Measurements from ENCODE around the gene ZFR2.
"Not testable (repeated sequence)": the region's sequence is repeated elsewhere in the genome, so short reads cannot be mapped to it uniquely, and the experiment has no call there.

Gene ZFR2

GRCh38 chr19:3773814-3774515 is 94.9 kb downstream of the ZFR2 start:
- FAIRE-seq (no peak), DNase-seq (ENCODE audit: low spot score) (no peak)

GRCh38 chr19:3771906-3772455 is 96.9 kb downstream of the ZFR2 start, which contains the start of gene RAX2:
RAX2 (minus strand) TSS chr19:3772228; CDS start chr19:3771742, 486 bp downstream.
- no peak for FAIRE-seq
- DNase-seq (ENCODE audit: low spot score): no peak

GRCh38 chr19:3771000-3771905 is 97.6 kb downstream of the ZFR2 start:
- FAIRE-seq (no peak), DNase-seq (ENCODE audit: low spot score) (no peak)

DNA sequence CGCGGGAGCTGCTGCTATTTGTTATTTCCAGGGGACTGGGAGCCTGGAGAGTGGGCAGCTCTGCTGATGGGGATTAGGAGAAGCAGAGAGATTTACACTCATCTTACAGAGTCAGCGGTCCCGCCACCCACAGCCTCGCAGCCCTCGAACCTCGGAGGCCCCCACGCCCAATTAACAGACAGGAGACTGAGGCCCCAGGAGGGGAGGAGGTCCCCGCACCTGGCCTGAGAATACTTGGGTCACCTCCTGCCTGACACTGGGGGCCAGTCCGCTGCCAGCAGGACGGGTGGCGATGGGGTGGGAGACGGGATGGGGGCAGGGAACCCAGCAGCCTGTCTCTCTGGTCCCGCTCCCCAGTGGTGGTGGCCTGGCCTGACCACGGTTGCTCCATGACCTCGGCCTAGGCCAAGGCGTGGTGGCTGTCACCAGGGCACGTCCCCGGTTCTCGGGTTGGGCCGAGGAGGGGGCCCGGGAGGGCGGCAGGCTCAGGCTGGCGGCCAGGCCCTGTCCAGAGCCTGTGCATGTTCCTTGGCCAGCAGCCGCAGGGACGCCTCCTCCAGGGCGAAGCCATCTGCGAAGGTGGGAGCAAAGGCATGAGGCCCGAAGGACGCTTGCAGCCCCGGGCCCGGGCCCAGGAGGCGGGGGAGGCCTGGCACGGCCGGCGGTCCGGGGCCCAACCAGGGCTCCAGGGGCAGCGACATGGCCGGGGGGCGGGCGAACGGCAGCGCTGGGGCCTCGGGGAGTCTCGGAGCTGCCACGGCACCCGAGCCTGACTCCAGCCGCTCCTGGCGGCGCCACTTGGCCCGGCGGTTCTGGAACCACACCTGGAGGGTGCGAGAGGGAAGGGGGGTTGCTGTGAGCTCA is 98.5 kb downstream of the ZFR2 start:
- DNase-seq (ENCODE audit: low spot score): no peak
- FAIRE-seq: no peak

DNA sequence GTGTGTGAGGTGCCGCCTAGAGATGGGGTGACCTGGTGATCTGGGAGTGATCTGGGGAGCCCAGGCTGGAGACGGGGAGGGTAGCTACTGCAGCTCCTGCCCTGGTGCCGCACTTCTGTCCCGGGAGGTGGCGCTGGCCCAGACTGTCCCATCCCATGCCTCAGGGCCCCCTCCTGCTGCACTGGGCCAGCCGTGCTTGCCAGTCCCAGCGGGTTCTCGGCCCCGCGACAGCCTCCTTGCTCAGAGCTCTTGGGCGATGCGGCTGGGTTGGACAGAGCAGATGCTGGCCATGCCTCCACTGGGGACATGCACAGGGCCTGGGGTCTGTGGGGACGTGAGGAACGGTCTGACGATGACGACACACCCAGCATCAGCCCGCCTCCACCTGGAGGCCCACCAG is 99.3 kb downstream of the ZFR2 start:
- FAIRE-seq: no peak
- DNase-seq (ENCODE audit: low spot score): no peak

DNA sequence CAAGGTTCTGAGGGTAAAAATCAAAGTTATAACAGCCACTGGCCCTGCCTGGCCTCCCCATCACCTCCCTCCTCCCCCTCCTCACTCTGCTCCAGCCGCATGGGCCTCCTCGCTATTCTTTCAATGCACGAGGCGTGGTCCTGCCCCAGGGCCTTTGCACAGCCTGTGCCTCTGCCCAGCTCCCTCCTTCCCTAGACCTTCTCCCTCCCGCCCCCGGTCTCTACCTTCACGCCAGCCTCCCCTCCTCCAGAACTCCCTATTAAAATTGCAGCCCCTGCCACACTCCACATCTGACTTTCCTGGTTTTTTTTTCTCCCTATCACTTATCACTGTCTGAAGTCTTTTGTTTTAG is 100.1 kb downstream of the ZFR2 start:
- FAIRE-seq (no peak), DNase-seq (ENCODE audit: low spot score) (no peak)

DNA sequence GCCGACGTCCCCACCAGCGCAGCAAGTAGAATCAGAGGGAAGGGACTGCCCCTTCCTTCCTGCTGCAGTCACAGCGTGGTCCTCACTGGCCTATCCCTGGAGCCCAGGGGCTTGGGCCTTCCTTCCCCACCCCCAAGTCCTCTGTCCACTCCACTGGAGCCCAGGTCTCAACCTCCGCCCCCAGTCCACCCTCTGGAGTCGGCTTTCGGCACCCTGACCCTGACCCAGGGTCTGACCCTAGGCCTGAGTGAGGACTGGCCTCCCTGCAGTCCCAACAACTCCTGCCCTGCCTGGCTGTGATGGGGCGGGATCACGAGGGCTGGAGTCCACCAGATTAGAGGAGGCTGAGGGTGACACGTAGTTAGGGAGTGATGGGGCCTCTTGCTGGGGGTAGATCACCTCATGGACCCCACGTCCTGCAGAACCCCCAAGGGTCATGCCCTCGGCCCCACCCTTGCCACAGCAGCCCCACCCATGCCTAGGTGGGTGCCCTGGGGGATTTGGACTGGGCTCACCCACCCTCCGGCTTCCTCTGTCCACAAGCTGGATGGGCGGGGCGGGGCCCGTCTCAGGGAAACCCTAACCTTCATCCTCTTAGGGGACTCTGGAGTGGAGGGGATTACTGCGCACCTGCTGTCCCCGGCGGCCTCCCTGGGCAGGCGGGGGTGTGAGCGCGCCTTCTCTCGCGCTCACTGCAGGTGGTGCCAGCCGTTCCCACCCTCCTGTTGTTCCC is 100.7 kb downstream of the ZFR2 start:
- no peak for DNase-seq (ENCODE audit: low spot score)

DNA sequence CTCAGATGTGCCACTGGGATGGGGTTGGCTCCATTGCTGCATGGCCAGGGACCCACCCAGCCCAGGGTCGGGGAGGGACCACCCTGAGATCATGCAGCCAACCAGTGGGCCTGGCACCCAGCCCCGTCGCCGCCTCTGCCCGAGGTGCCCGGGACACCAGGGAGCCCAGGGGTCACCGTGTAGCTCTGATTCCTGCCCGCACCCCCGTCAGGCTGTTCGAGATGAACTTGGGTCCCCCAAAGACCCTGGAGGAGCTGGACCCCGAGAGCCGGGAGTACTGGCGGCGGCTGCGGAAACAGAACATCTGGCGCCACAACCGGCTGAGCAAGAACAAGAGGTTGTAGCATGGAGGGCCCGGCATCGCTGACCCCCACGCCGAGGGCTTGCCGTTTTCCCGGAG is 101.8 kb downstream of the ZFR2 start:
- FAIRE-seq (no peak), DNase-seq (ENCODE audit: low spot score) (no peak)

More for the DNA sequence above, 100.7 kb downstream of the ZFR2 start:
- FAIRE-seq: no peak

DNA sequence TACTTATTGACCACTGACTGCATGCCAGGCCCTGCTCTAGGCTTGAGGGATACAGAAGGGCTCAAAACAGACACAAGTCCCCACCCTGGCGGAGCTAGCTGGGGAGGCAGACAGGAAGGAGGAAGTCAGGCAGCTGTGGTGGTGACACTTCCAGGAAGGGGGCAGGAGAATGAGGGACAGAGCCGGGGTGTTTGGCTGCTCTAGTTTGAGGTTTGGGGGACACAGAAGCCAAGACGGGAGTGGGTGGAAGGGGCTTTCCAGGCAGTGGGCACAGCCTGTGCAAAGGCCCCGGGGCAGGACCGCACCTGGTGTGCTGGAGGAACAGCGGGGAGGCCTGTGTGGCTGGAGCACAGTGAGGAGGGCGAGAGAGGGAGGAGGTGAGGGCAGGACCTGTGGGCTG is 102.3 kb downstream of the ZFR2 start:
- FAIRE-seq (no peak), DNase-seq (ENCODE audit: low spot score) (no peak)

DNA sequence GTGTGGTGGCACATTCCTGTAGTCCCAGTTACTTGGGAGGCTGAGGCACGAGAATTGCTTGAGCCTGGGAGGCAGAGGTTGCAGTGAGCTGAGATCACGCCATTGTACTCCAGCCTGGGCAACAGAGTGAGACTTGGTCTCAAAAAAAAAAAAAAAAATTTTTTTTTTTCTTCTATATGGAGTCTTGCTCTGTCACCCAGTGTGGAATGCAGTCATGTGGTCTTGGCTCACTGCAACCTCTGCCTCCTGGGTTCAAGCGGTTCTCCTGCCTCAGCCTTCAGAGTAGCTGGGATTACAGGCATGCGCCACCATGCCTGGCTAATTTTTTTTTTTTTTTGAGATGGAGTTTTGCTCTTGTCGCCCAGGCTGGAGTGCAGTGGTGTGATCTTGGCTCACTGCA is 103.1 kb downstream of the ZFR2 start:
- DNase-seq (ENCODE audit: low spot score); FAIRE-seq: not testable (repeated sequence)

- FAIRE-seq (no peak), DNase-seq (ENCODE audit: low spot score) (no peak)
Observed at GRCh38 chr19:3765121-3765520, 103.7 kb downstream of the ZFR2 start.

GRCh38 chr19:3762501-3763459 is 106.1 kb downstream of the ZFR2 start, which contains the start of gene MRPL54:
MRPL54 (plus strand) TSS chr19:3762682; CDS start chr19:3762701, 19 bp downstream.
- DNase-seq (ENCODE audit: low spot score) (peak; percentile 97), FAIRE-seq (peak; percentile 56)

GRCh38 chr19:3762130-3762473 is 106.7 kb downstream of the ZFR2 start:
- DNase-seq (ENCODE audit: low spot score) (no peak), FAIRE-seq (no peak)

DNA sequence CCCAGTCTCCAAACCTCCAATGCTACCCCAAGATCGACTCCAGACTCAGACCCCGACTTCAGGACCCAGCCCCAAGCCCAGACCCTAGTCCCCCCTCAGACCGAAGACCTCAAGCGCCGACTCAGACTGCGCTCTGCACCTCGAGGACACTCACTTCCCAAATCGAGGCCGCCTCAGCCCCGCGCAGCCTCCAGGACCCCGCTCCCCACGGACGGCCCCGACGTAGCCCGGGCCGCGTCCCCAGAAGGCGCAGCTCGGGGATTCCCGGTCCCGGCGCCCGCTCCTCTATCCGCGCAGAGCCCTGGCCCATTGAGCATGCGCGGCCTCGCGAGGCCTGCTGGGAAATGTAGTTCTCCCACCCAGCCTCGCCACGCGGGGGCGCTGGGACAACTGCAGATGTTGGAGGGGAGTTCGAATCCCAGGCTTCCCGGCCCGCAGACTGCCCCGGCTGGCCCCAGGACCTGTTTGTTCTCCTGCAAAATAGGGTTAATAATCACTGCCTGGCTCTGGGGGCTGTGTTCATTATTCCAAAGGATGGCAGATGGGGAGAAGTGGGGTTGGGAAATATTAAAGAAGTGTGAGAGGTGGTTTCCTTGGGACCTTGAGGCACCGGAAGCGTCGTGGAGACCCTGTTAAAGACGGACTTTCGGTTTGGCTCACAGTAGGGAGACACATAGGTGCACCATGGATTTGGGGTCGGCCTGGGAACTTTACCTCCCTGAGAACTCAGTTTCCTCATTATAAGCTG is 107.3 kb downstream of the ZFR2 start, which contains the start of gene APBA3:
TSS of gene APBA3 (minus strand) at position 311 of the 748 bp plus-strand sequence. CDS start 1,428 bp downstream, outside the sequence.
- FAIRE-seq (no peak), DNase-seq (ENCODE audit: low spot score) (peak; percentile 88)

DNA sequence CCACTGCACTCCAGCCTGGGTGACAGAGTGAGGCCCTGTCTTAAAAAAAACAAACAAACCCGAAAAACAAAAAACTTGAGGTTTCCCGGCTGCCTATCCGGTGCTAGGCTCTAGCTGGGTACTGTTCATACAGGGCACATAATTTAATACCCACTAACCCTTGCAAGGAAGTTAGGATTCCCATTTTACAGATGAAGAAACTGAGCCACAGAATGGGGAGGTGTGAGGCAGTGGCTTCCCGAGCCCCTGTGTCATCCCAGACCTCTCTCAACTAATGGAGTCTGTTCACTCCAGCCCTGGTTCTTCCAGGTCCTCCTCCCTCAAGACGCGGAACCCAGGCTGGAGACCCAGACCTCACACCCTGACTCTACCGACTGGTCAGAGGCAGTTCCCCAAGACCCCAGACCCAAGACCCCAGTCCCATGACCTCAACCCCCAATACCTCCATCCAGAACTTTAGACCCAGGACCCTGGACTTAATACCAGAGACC is 107.9 kb downstream of the ZFR2 start:
- DNase-seq (ENCODE audit: low spot score): no peak
- FAIRE-seq: no peak

DNA sequence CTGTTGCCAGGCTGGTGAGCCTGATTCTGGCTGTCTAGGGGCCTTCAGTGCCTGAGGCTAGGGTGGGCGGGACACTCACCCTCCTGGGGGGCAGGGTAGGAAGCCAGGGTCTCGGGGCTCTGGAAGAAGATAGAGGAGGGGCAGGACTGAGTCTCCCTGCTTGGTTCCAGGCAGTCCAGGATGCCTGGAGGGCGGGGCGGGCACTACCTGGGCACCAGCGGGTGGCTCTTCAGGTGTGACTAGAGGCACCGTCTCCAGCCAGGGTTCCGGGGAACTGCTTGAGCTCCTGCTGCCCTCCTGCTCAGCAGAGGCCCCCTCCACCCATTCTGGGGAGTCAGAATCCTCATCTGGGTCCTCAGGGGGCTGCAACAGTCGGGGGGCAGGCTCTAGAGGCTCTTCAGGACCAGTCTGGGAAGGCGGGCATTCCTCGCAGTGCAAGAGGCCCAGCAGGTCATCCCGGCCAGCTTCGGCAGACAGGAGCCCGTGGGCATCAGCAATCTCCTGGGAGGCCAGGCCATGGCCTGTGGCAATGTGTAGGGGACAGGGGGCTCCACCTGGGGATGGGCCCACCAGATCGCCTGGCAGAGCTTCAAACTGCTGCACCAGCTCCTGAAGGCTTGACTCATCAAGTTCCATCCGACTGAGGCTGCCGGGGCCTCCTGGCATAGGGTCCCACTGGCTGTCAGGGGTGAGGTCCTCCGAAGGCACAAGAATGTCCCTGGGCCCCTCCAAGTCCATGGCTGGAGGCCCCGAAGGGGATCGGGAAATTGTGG is 109.2 kb downstream of the ZFR2 start:
- no peak for FAIRE-seq
- DNase-seq (ENCODE audit: low spot score): no peak

GRCh38 chr19:3758297-3758696 is 110.5 kb downstream of the ZFR2 start:
- DNase-seq (ENCODE audit: low spot score); FAIRE-seq: not testable (repeated sequence)

DNA sequence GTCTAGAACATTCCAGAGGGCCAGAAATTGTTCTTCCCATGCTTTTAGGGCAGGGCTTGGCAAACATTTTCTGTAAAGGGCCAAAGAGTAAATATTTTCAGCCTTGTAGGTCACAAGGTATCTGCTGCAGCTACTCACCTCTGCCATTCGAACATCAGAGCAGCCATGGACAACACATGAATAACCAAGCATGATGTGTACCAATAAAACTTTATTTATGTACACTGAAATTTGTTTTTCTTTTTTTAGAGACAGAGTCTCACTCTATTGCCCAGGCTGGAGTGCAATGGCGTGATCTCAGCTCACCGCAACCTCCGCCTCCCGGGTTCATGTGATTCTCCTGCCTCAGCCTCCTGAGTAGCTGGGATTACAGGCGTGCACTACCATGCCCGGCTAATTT is 111.1 kb downstream of the ZFR2 start:
- not testable (repeated sequence) for DNase-seq (ENCODE audit: low spot score); FAIRE-seq

All from urothelium cell line (cell line).